Daoy (cell line): ENCODE measurements around the gene ZNF594. TPM values are rescaled to one million over a fixed set of nuclear protein-coding genes. Genes with fewer than 3 reads are reported as not detected.
"Not testable (repeated sequence)": the region's sequence is repeated elsewhere in the genome, so short reads cannot be mapped to it uniquely, and the experiment has no call there.

ENCODE experiments used
- DNase-seq: peaks from one replicate; pipeline ENCODE4 v3.0.0-alpha.2; 2015; ENCODE audit warnings: low read depth
- total RNA-seq: library from RNA; depleted of rRNA; stranded (reverse); fragments of >200 nt; shearing (Covaris generic); gene quantifications from 2 replicates; pipeline ENCODE4 v1.2.3, GENCODE V29; 2014; rRNA removed

Gene ZNF594
- 4.5 and 6.5 TPM in 2 replicates for total RNA-seq

DNA sequence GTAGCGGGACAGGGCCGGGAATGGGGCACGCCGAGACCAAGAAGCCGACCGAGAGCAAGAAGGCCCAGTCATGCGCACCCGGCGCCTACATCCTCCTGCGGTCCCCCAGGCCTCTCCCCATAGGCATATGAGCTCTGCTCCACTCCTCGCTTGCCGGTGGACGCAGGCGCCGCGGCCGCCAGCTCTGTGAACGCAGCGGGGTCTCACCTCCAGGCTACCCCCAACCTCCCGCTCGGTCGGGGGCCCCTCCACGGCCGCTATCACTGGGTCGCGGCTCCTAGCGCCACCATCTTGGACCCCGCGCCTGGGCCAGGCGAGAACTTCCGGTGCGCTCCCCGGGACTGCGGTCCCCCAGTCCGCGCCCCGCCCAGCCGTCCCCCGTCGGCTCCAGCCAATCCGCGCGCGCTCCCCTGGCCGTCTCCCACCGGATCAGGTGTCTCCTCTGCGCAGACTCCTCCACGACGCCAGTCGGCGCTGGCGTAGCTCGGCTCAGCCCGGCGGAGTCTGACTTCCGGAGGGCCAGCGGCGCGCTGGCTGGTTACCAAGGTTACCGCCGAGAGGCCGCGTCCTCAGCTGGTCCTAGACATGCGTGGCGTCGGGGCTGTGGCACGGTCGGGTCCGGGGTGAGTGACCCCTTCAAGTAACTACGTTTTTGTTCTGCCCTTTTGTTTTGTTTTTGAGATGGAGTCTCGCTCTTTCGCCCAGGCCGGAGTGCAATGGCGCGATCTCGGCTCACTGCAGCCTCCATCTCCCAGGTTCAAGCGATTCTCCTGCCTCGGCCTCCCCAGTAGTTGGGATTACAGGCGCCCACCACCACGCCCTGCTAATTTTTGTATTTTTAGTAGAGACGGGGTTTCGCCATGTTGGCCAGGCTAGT lies at the start of gene ZNF594:
TSS of gene ZNF594 (minus strand) at position 328 of the 877 bp plus-strand sequence. CDS start 7,612 bp downstream, outside the sequence.
- DNase-seq = peak; percentile 99

DNA sequence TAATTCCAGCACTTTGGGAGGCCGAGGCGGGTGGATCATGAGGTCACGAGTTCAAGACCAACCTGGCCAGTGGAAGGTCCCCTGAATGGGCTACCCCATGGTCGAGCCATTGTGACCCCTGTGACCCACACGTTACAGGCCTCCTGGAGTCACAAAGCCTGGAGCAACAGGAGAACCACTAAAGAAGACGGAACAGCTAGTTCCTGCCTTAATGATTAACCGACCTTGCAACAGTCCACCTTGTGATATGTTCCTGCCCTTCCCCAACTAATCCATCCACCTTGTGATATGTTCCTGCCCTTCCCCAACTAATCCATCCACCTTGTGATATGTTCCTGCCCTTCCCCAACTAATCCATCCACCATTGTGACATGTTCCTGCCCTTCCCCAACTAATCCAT lies 48.1 kb upstream of the ZNF594 start:
- not testable (repeated sequence) for DNase-seq

DNA sequence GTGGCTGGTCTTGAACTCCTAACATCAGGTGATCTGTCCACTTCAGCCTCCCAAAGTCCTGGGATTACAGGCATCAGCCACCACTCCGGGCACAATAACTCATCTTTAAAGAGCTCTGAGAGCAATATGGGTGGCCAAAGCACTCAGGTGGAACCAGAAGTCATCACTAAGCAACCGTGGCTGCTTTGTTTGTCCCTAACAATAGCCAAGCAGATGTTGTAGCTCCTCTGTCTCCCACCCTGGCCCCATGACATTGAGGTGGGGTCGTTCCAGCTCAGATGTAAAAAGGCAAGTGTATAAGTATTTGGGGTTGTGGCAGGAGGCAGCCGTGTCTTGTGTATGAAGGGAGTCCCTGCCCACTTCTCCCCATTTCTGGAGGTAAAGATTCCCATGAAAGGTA lies 46.7 kb upstream of the ZNF594 start:
- no peak for DNase-seq

DNA sequence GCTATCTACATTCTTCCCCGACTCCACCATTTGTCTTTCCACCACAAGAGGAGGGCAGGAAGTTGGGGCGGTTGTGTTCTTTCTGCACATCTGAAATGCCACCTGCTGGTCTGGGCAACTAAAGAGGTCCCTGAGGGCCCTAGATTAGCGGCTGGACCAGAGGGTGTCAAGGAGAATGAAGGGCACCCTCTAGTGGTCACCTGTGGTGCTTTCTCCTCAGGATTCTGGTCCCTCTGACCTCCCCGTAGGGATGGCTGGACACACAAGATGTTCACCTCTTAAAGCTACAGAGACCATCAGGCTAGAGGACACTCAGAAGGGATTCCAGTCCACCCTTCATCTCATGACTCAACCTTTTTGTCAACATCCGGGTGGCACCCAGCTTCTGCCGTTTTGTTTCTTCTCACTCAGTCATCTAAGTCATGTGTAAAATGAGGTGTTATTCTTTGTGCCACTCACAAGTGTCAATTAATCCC lies 45.9 kb upstream of the ZNF594 start:
- DNase-seq = peak; percentile 61

DNA sequence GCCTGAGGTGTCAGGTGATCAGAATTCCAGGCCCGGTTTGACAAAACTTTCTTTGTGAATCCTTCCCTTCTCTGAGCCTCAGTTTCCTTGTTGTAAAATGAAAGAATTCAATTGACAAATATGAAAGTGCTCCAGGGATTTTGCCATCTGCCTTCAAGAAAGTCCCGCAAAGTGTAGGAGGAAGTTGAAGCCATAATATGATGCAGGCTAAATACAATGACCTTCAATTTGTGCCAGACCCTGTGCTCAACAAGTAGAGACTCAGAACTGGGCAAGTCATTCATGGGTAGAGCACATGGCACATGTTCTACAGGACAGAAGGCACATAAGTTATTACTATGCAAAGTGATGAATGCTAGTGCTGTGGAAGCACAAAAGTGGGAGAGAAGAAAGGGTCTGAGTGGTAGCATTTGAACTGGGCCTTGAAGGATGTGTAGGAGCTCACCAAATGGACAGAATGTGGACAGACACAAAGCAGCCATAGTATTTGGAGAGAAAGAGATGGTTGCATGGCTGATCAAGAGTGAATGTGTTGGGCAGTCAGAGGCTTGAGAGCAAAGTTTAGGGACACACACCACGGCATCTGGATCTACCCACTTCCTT lies 45.4 kb upstream of the ZNF594 start:
- no peak for DNase-seq

DNA sequence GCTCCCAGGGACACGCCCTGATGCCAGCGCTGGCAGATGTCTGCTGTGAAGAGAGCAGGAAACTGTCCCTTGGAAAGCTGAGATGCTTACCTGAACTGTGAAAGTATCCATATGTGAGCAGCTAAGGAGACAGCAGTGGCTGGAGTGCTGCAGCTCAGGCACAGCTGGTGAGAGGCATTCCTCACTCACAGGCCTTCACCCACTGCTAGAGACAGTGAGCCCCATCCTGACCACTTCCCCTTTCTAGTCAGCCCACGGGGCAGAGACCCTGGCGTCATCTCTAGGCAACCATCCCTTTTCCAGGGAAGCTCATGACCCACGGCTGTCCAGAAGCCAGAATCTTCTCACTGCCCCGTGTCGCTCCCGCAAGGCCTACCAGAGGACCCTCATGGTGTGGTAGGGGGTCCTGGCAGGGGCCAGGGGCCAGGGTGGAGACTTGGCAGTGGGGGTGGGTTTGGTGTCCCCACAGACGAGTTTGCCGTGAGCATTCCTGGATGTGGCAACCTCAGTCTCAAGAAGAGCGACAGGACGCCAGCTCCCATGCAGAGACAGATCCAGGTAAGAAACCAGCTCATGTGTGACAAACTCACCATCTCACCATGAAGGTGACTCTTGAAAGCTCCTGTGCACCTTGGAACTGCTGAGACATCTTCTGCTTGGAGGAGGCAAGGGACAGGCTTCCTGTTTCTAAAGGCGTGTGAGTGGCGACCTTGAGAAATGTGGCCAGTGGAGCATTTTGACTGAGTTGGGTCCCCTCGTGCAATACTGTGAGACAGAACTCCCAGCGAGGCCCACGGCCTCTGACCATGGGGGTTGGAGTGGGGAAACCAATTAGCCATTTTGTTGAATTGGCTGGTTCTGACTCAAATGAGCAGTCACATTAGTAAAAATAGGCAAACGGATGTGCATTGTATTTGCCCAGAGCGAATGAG lies 43.2 kb upstream of the ZNF594 start, which contains the start of gene SCIMP:
TSS of gene SCIMP (minus strand) at position 216 of the 932 bp plus-strand sequence. CDS start at position 111, 105 bp downstream.
- no peak for DNase-seq

DNA sequence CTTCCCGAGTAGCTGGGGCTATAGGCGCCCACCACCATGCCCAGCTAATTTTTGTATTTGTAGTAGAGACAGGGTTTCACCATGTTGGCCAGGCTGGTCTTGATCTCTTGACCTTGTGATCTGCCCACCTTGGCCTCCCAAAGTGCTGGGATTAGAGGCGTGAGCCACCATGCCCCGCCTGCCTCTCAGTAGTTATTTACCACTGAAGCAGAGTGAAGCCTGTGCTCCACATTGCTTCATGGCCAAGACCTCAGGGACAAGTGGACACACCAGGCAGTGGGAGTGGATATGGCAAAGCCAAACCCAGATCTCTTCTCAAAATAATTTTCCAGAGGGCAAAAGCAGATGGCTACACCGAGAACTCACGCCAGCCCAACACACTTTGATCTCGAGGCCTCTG lies 41.8 kb upstream of the ZNF594 start:
- not testable (repeated sequence) for DNase-seq

DNA sequence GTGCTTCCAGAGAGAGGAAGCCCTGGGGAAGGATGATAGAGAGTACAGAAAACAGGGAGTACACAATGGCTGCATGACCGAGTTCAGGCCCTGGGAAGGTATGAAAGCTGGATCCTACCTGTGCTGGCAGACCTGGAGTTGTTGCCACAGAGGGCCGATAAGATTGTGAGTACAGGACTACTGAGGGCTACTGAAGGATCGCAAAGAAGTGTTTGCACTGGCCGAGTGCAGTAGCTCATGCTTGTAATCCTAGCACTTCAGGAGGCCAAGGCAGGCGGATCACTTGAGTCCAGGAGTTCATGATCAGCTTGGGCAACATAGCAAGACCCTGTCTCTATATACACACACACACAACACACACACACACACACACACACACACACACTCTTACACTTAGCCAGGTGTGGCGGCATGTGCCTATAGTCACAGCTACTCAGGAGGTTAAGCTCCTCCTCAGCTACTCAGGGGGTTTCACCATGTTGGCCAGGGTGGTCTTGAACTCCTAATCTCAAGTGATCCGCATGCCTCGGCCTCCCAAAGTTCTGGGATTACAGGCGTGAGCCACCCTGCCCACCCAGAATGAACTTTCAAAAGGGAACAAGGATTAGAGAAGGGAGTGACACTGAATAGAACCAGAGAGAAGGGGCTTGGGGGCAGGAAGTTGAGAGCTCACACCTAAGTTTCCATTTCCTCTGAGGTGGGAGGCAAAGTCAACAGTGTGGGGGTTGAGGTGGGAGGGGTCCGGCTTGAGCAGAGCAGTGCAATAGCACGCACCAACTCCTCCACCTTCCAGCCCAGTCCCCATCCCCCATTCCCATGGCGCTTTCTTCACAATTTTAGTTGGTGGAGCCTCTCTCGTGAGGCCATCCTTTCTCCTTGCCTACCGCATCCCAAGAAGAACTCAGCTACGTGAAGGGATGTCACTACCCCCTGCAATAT lies 35.5 kb upstream of the ZNF594 start:
- DNase-seq = no peak

DNA sequence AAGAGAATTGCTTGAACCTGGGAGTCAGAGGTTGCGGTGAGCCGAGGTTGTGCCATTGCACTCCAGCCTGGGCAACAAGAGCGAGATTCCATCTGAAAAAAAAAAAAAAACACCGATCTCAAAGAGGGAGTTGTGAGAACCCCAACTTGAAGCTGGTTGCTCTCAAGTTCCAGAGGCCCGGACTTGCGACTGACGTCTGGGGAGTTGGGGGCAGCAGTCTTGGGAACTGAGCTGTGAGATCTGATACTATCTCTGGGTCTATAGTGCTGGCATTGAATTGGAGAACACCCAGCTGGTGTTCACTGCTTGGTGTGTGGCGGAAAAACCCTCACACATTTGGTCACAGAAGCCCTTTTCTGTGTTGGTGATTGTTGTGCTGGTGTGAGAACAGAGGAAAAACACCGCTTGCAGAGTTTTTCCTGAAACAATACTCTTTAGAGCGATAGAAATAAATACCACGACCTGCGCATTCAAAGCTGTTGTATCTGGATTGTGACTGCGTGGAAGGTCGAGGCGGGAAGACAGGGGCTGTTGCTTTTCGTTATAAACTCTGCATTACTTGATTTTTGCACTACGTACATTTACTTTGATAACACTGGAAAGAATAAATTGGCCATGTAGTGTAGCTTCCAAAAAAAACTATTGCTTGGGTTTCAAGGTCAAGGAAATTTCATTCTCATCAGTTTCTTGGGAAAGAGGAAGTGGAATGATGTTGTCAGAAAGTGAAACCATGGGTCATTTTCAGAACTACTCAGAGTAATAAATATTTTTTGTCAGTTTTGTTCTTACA lies 34.2 kb upstream of the ZNF594 start:
- DNase-seq = no peak

DNA sequence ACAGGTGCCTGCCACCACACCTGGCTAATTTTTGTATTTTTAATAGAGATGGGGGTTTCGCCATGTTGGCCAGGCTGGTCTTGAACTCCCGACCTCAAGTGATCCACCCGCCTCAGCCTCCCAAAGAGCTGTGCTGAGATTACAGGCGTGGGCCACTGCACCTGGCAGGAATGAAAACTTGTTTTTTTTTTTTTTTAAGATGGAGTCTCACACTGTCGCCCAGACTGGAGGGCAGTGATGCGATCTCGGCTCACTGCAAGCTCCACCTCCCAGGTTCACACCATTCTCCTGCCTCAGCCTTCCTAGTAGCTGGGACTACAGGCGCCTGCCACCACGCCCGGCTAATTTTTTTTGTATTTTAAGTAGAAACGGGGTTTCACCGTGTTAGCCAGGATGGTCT lies 30.2 kb upstream of the ZNF594 start:
- DNase-seq = not testable (repeated sequence)

DNA sequence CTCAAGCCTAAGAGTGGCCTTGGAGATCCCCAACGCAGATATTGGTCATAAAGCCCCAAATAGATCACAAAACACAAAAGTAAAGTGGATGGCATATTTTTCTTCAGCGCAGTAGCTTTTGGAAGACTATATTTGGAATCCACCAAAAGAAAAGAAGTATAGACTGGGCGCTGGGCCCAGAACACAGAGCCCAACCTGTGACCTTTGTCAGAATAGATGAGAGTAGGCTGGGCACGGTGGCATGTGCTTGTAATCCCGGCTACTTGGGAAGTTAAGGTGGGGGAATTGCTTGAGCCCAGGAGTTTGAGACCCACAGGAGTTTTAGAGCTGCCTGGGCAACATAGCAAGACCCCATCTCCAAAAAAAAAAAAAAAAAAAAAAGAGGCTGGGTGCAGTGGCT lies 28.4 kb upstream of the ZNF594 start:
- DNase-seq = no peak

DNA sequence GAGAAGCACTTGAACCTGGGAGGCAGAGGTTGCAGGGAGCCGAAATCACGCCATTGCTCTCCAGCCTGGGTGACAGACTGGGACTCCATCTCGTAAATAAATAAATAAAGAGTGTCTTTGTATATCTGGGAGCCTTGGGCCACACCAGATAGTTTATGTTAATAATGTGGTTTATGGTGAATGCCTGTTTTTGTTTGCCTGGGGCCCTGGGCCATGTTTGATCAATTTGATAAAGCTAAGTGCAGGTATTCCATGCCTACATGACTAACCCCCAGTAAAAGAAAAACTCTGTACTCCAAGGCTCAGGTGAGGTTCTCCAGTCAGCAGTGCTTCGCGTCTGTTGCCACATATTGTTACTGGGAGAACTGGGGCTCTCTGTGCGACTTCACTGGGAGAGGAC lies 27.9 kb upstream of the ZNF594 start:
- DNase-seq = no peak

DNA sequence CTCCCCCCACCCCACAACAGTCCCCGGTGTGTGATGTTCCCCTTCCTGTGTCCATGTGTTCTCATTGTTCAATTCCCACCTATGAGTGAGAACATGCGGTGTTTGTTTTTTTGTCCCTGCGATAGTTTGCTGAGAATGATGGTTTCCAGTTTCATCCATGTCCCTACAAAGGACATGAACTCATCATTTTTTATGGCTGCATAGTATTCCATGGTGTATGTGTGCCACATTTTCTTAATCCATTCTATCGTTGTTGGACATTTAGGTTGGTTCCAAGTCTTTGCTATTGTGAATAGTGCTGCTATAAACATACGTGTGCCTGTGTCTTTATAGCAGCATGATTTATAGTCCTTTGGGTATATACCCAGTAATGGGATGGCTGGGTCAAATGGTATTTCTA lies 25.9 kb upstream of the ZNF594 start:
- DNase-seq = not testable (repeated sequence)

DNA sequence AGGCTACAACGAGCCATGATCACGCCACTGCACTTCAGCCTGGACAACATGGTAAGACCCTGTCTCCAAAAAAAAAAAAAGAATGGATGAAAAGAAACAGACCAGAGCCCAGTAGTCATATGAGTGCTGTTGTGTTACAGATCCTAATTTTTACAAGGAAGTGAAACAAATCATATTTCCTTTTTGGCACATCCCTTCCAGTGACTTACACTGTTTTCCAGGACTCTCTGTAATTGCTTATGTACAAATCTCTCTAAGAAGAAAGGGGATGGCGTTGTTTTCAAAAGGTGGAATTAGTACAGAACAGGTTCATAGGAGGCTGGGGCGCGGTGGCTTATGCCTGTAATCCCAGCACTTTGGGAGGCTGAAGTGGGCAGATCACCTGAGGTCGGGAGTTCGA lies 19.8 kb upstream of the ZNF594 start:
- no peak for DNase-seq

DNA sequence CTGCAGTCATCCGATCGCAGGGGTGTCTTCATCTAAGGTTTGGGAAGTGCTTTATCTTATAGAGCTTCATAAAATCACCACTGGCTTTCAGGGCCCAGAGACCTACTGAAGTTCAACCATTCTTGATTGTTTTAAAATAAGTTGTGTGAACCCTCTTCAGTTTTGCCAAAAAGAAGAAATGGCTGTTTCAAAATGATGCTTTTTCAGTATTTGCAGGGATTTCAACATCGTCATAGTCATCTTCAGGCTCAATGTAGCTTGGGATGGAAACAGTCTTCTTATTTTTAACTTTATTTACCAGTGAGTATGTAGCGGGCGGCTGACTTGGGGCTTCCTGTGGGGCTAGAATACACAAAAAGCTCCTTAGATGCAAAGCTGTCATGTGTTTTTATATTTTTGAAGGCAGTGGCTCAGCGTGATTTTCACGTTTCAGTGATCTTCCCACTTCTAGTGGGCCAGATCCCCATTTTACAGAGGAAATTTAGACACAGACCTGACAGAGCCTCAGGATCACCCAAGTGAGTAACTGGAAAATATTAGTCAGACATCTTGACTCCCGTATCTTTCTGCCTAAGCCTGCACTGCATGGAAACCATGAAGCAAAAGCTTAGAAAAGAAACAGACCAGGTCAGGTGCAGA lies 19.1 kb upstream of the ZNF594 start:
- DNase-seq = no peak

DNA sequence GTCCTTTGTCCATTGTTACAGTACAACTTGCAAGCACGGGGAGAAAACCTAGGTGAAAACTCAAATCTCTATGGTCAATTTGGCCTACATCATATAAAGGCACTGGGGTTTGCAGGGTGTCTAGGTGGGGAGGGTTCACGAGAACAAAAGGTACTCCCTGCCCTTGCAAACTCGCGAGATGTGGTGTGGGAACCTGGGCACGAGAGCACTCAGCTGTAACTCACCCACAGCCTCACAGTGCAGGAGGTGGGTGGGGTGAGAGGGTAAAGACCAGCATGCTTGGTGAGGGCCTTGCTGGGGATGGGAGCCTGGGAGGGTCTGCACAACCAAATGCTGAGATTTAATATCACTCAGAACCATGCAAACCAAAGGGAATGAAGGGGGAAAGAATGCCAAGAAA lies 18.4 kb upstream of the ZNF594 start:
- DNase-seq = no peak

DNA sequence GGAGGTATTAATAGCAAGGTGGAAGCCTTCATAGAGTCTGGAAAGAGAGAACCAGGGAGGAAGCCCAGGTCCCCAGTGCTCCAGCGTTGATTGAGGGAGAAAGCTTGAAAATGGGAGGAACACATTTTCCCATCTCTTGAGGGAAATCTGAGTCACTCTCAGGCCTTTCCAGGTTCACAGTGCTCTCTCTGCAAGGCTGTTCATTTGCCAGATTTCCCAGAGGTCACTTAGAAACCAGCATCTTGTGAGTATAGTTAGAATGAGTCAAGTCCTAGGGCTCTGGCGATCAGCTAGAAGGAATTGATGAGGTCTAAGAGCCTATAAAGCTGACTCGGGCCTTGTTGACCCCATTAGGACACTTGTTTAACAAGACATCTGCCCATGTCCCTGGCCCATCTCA lies 17.7 kb upstream of the ZNF594 start:
- DNase-seq = no peak

DNA sequence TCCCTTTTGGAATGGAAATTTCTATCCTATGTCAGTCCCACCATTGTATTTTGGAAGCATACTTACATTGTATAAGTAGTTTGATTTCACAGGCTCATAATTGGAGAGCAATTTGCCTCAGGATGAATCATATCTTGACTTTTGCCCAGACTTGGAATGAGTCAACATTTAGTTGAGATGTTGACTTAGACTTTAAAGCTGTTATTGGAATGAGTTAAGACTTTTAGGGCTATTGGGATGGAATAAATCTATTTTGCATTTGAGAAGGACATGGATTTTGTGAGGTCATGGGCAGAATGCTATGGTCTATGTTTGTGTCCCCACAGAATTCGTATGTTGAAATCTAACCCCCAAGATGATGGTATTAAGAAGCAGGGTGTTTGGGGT lies 12.2 kb upstream of the ZNF594 start:
- peak; percentile 45 for DNase-seq

DNA sequence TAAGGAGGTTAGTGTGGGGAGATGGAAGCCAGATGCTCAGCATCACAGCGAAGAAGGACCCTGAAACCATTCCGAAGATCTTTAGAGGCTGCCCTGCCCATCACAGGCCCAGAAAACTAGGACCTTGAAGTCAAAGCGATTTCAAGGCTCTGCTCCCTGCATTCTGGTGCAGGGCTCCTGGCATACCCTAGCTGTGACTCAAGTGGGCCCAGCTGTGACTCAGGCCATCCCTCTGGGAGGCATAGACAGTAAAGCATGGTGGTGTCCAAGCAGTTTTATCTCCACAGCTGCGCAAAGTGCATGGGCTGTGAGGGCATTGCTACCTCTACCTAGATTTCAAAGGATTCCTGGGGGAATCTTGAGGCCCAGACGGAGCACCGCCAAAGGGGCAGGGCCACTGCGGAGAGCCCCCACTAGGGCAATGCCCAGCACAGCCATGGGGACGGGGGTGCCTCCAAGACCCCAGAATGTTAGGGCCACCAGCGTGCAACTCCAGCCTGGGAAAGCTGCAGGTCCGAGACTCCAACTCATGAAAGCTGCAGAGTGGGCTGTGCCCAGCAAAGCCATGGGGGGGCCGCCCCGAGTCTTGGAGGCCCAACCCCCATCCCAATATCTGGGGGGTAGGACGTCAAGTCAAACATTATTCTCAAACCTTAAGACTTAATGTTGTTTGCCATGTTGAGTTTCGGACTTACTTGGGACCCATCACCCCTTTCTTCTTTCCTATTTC lies 11.7 kb upstream of the ZNF594 start:
- peak; percentile 68 for DNase-seq
